Panc1 (cell line): ENCODE data around the gene ZNF200. TPM values are rescaled to one million over a fixed set of nuclear protein-coding genes. Genes with fewer than 3 reads are reported as not detected.
"Not testable (repeated sequence)": the region's sequence is repeated elsewhere in the genome, so short reads cannot be mapped to it uniquely, and the experiment has no call there.

Source experiments
- ATAC-seq: fragments of 200-7000 bp; cut with Tn5 transposase; 2 replicates; pipeline ENCODE4 v1.9.1; 2020; ENCODE audit warnings: mild to moderate bottlenecking, moderate library complexity
- BruUV-seq: library from RNA; stranded (reverse); fragments of 400-500 nt; replicated peaks from 2 replicates; lab custom pipeline; 2021; lab: Mats Ljungman, UMichigan
- CTCF ChIA-PET: fragments of 300-600 bp; sonication (Branson Sonifier 250); formaldehyde crosslinking; loops from one replicate; lab custom pipeline; 2022; ENCODE audit warnings: antibody characterized with exemption; lab: Charles Lee
- POLR2A ChIA-PET: fragments of 300-600 bp; sonication (Branson Sonifier 250); formaldehyde crosslinking; loops from one replicate; lab custom pipeline; 2022; ENCODE audit warnings: antibody characterized with exemption; lab: Charles Lee
- DNase-seq: peaks from one replicate; pipeline ENCODE4 v3.0.0-alpha.2; 2010; ENCODE audit warnings: low read depth, low spot score
- H3K27ac ChIP-seq: 2 replicates; pipeline ENCODE4 v1.5.1; 2011; ENCODE audit warnings: mild to moderate bottlenecking, low read length, inconsistent platforms
- H3K27me3 ChIP-seq: fragments of 200-500 bp; sonication (Bioruptor generic); 2 replicates; pipeline ENCODE4 v1.6.0; 2014; ENCODE audit warnings: low read length, inconsistent platforms; ENCODE audit not compliant: control insufficient read depth, insufficient read depth
- H3K36me3 ChIP-seq: fragments of 200-500 bp; sonication (Bioruptor generic); 2 replicates; pipeline ENCODE4 v1.5.1; 2014; ENCODE audit warnings: inconsistent platforms, mild to moderate bottlenecking, low read length, moderate library complexity; ENCODE audit not compliant: control insufficient read depth, insufficient read depth
- H3K4me1 ChIP-seq: 2 replicates; pipeline ENCODE4 v1.5.1; 2011; ENCODE audit warnings: inconsistent platforms, mild to moderate bottlenecking, low read length, moderate library complexity; ENCODE audit not compliant: control insufficient read depth, insufficient read depth
- H3K4me3 ChIP-seq, 2 experiments: 2 replicates each; pipeline ENCODE4 v1.5.1; 2011 to 2012; ENCODE audit warnings: low read depth in 2 of 2, low read length in 2 of 2, mild to moderate bottlenecking in 2 of 2, inconsistent platforms in 1 of 2, moderate library complexity in 1 of 2
- H3K9me3 ChIP-seq: fragments of 200-500 bp; sonication (Bioruptor generic); 2 replicates; pipeline ENCODE4 v1.5.1; 2014; ENCODE audit warnings: low read depth, mild to moderate bottlenecking, inconsistent platforms, low read length, moderate library complexity; ENCODE audit not compliant: control insufficient read depth, insufficient read depth
- CTCF ChIP-seq: fragments of 450-650 bp; IDR thresholded peaks from 2 replicates; pipeline ENCODE4 v1.5.1; 2017; ENCODE audit warnings: mild to moderate bottlenecking
- SIN3A ChIP-seq: IDR thresholded peaks from 2 replicates; pipeline ENCODE4 v1.6.1; 2012; ENCODE audit warnings: low read depth, mild to moderate bottlenecking, low read length, moderate library complexity, borderline replicate concordance; ENCODE audit not compliant: insufficient read depth
- TCF7L2 ChIP-seq: IDR thresholded peaks from 2 replicates; pipeline ENCODE4 v1.6.1; 2011; ENCODE audit warnings: mild to moderate bottlenecking, low read depth, low read length, inconsistent platforms
- in situ Hi-C: cut with HindIII; loops from 2 replicates; pipeline ENCODE4 v1.10.0; 2016; ENCODE audit warnings: low sequenced_read_pairs, low pct_unique_long_range_greater_than_20kb
- intact Hi-C: fragments of 100-400 bp; cut with micrococcal nuclease; formaldehyde crosslinking; loops from one replicate; pipeline ENCODE4 v1.10.0; 2022; ENCODE audit not compliant: unreplicated experiment
- total RNA-seq: library from RNA; stranded (reverse); gene quantifications from one replicate; pipeline ENCODE4 v1.2.1, GENCODE V29; 2021; ENCODE audit not compliant: unreplicated experiment

Gene ZNF200
- total RNA-seq, 1 experiment from 2014 or later: 12.4 TPM

GRCh38 chr16:3274947-3275346 is 40.0 kb upstream of the ZNF200 start:
- DNase-seq: no peak
- CTCF ChIA-PET: no interaction called here
- no peak for TF ChIP-seq SIN3A
- ATAC-seq: no peak
- Histone ChIP-seq H3K27me3 (no peaks in the 10 kb centered on the region; the same call in 1 of the 2 replicates), H3K27ac (no peak overlapping the region), H3K4me1 (no peaks in the 10 kb centered on the region), H3K9me3 (no peaks in the 10 kb centered on the region), H3K36me3 (no peaks in the 10 kb centered on the region), H3K4me3 (no peak overlapping the region)
- no TSS peak for BruUV-seq
- in situ Hi-C loops: no loop called here
- POLR2A ChIA-PET: no interaction called here
- intact Hi-C loops: no loop called here

GRCh38 chr16:3274490-3274889 is 39.5 kb upstream of the ZNF200 start:
- Histone ChIP-seq H3K36me3 (no peaks in the 10 kb centered on the region), H3K4me1 (no peaks in the 10 kb centered on the region), H3K27me3 (no peaks in the 10 kb centered on the region; the same call in 1 of the 2 replicates), H3K27ac (no peak overlapping the region), H3K9me3 (no peaks in the 10 kb centered on the region), H3K4me3 (no peak overlapping the region)
- POLR2A ChIA-PET: no interaction called here
- DNase-seq (no peak), ATAC-seq (no peak)
- intact Hi-C loops: no loop called here
- CTCF ChIA-PET: no interaction called here
- in situ Hi-C loops: no loop called here
- TF ChIP-seq TCF7L2: no peak
- no TSS peak for BruUV-seq

GRCh38 chr16:3271281-3271680 is 36.3 kb upstream of the ZNF200 start:
- DNase-seq, CTCF ChIA-PET, H3K4me1 ChIP-seq, ATAC-seq, H3K9me3 ChIP-seq, H3K36me3 ChIP-seq, in situ Hi-C loops, BruUV-seq, H3K27me3 ChIP-seq, H3K27ac ChIP-seq, POLR2A ChIA-PET, H3K4me3 ChIP-seq, intact Hi-C loops: not testable (repeated sequence)

- BruUV-seq, in situ Hi-C loops, H3K4me1 ChIP-seq, POLR2A ChIA-PET, H3K36me3 ChIP-seq, H3K9me3 ChIP-seq, H3K27me3 ChIP-seq, ATAC-seq, H3K27ac ChIP-seq, CTCF ChIA-PET, DNase-seq, intact Hi-C loops, H3K4me3 ChIP-seq: not testable (repeated sequence)
Observed at GRCh38 chr16:3270718-3271117, 35.8 kb upstream of the ZNF200 start.

- in situ Hi-C loops: no loop called here
- intact Hi-C loops: no loop called here
- peaks cover 3% of the 10 kb centered on the region; the same call in 1 of the 2 replicates for H3K4me1 ChIP-seq
- POLR2A ChIA-PET: no interaction called here
- no peaks in the 10 kb centered on the region for H3K9me3 ChIP-seq
- no peak for TF ChIP-seq TCF7L2
- TF ChIP-seq SIN3A: no peak
- TF ChIP-seq CTCF: no peak
- DNase-seq (no peak), ATAC-seq (no peak)
- no peaks in the 10 kb centered on the region for H3K27me3 ChIP-seq
- no peak overlapping the region for H3K4me3 ChIP-seq
- no TSS peak for BruUV-seq
- H3K36me3 ChIP-seq: no peaks in the 10 kb centered on the region
- H3K27ac ChIP-seq: no peak overlapping the region
- CTCF ChIA-PET: no interaction called here
Observed at GRCh38 chr16:3268294-3268693, 33.3 kb upstream of the ZNF200 start.
